Esophagus squamous epithelium (tissue), 4 donors: ENCODE data around the gene ARID1A.

ENCODE experiments used
- POLR2A ChIP-seq, 4 donors: fragments of 450-650 bp; IDR thresholded peaks; one replicate each; pipeline ENCODE4 v1.6.1; 2017; ENCODE audit warnings: antibody characterized with exemption in 4 of 4, mild to moderate bottlenecking in 4 of 4, moderate library complexity in 3 of 4
- TF ChIP-seq, protein P1 (sequence below), 6 experiments: fragments of 450-650 bp in 4 of 6; fragments of 200-600 bp in 2 of 6; sonication (generic) in 2 of 6; IDR thresholded peaks; one replicate each; pipeline ENCODE4 v1.5.1; 2016 to 2019; ENCODE audit warnings: antibody characterized with exemption in 6 of 6, mild to moderate bottlenecking in 4 of 6, moderate library complexity in 4 of 6

DNA sequence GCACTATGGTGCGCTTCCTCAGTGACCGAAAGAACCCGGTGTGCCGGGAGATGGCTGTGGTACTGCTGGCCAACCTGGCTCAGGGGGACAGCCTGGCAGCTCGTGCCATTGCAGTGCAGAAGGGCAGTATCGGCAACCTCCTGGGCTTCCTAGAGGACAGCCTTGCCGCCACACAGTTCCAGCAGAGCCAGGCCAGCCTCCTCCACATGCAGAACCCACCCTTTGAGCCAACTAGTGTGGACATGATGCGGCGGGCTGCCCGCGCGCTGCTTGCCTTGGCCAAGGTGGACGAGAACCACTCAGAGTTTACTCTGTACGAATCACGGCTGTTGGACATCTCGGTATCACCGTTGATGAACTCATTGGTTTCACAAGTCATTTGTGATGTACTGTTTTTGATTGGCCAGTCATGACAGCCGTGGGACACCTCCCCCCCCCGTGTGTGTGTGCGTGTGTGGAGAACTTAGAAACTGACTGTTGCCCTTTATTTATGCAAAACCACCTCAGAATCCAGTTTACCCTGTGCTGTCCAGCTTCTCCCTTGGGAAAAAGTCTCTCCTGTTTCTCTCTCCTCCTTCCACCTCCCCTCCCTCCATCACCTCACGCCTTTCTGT lies 84.6 kb downstream of the ARID1A start:
- no peak for TF ChIP-seq POLR2A (IDR thresholded peaks at IDR 0.05)
- TF ChIP-seq, protein P1, sequence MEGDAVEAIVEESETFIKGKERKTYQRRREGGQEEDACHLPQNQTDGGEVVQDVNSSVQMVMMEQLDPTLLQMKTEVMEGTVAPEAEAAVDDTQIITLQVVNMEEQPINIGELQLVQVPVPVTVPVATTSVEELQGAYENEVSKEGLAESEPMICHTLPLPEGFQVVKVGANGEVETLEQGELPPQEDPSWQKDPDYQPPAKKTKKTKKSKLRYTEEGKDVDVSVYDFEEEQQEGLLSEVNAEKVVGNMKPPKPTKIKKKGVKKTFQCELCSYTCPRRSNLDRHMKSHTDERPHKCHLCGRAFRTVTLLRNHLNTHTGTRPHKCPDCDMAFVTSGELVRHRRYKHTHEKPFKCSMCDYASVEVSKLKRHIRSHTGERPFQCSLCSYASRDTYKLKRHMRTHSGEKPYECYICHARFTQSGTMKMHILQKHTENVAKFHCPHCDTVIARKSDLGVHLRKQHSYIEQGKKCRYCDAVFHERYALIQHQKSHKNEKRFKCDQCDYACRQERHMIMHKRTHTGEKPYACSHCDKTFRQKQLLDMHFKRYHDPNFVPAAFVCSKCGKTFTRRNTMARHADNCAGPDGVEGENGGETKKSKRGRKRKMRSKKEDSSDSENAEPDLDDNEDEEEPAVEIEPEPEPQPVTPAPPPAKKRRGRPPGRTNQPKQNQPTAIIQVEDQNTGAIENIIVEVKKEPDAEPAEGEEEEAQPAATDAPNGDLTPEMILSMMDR (IDR thresholded peaks at IDR 0.05) = no peak
